Ramos (cell line): ENCODE results near the gene OR2H2.

Experiments used
- in situ Hi-C: fragments of 300-500 bp; cut with MboI; formaldehyde crosslinking; loops from one replicate; pipeline ENCODE4 v1.14.3; 2022; ENCODE audit warnings: low sequenced_read_pairs; ENCODE audit not compliant: unreplicated experiment

OR2H2 gene

DNA sequence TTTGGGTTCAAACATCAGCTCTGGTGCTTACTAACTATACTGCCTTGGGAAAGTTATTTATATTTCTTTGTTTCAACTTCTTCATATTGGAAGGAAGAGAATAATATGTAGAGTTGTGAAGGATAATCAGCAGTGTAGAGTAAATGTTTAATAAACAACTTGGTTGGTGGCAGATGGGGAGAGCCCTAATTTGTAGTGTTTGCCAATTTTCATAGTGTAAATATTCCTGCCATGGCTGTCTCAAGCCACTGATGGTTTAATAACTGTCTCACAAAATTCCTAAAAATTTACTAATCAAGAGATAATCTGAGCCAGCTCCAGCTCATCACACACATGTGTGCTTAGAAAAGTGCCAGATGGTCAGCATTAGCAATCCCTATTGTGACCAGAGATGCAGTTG is at the start of gene OR2H2:
TSS of gene OR2H2 (plus strand) at position 301 of the 400 bp plus-strand sequence. CDS start 2,824 bp downstream, outside the sequence.
- in situ Hi-C loops, result loop anchor here (25.0 kb wide), 2 partner anchors 773 to 898 kb away; no protein-coding TSS in a partner anchor

DNA sequence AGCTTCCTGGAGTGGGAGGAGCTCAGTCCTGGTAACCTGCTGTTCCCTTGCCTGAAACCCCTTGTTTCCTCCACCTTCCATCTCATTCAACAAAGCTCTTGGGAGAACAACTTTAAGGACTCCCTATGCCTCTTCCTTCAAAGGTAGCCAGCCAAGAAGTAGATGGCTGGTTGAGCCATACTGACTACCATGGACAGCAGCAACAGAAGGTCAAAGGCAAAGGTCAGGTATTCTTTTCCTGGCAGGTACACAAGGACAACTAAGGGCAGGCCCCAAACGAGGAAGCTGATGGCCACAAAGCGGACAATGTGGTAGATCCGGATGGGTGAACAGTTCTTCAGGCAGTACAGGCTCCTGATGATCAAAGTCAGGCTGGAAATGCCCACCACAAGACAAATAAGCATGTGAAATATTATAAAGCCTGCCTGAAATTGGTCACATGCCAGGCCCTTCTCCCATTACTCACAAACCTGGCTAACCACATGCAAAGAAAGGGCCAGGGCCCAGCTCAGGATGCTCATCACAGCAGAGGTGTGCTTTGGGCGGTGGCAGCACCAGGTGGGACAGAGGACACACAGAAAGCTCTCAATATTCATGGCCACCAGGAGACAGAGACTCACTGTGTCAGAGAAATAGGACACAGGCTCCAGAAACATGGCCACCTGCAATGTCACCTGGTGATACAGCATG is 47.1 kb upstream of the OR2H2 start:
- in situ Hi-C loops, result no loop called here

DNA sequence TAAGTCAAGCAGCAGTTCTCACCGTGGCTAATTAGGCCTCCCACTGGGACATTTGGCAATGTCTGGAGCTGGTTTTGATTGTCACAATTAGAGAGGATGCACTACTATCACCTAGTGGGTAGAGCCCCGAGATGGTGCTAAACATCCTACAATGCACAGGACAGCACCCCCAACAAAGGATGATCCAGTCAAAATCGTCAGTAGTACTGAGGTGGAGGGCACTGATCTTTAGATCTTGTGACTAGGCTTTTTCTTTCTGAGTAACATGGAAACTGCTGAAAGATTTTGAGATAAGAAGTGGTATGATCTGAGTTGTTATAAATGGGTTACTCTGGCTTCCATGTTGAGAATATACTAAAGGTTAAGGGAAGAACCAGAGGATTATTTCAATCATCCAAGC is 37.3 kb upstream of the OR2H2 start:
- in situ Hi-C loops, result no loop called here

DNA sequence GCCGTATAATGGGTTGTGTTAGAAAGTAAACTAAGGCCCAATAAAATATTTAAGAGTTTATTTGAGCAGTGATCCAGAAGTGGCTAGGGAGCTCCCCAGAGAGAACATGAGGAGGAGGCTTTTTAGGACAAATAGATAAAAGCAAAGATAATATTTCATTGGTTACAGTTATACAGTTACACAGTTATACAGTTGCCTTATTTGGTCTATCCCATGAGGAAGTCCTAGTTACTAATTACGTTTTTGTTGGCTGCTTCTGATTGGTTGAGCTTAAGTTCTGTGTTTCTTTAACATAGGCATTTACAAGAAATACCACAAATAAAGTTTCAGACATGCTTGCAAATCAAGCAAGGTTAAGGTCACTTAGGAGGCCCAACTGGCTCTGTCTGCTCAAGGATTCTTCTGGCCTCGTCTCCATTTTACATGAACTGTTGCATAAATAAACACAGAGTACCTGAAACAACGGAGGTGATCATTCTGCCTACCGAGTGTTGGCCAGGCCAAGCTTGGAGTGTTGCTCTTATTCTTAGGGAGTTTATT is 32.3 kb upstream of the OR2H2 start:
- in situ Hi-C loops, result no loop called here

DNA sequence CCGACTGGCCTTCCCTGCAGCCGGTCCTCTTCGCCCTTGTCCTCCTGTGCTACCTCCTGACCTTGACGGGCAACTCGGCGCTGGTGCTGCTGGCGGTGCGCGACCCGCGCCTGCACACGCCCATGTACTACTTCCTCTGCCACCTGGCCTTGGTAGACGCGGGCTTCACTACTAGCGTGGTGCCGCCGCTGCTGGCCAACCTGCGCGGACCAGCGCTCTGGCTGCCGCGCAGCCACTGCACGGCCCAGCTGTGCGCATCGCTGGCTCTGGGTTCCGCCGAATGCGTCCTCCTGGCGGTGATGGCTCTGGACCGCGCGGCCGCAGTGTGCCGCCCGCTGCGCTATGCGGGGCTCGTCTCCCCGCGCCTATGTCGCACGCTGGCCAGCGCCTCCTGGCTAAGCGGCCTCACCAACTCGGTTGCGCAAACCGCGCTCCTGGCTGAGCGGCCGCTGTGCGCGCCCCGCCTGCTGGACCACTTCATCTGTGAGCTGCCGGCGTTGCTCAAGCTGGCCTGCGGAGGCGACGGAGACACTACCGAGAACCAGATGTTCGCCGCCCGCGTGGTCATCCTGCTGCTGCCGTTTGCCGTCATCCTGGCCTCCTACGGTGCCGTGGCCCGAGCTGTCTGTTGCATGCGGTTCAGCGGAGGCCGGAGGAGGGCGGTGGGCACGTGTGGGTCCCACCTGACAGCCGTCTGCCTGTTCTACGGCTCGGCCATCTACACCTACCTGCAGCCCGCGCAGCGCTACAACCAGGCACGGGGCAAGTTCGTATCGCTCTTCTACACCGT is 31.5 kb upstream of the OR2H2 start:
- in situ Hi-C loops, result no loop called here

DNA sequence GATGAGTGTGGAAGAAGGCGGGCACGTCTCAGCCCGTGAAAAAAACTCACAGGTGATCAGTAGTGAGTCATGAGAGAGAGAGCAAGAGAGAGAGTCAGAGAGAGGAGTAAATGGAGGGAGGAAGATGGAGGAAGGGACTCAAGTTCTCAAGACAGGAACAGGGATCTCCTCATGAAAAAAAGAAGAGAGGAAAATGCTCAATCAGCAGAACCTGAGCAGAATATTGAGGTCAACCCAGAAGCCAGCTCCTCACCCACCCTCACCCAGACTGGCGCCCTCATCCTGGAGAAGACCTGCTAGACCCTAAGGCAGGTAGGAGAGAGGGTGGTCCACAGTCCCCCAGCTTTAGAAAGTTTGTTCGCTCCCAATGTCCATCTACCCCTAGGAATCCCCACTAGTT is 30.2 kb upstream of the OR2H2 start:
- in situ Hi-C loops, result no loop called here

DNA sequence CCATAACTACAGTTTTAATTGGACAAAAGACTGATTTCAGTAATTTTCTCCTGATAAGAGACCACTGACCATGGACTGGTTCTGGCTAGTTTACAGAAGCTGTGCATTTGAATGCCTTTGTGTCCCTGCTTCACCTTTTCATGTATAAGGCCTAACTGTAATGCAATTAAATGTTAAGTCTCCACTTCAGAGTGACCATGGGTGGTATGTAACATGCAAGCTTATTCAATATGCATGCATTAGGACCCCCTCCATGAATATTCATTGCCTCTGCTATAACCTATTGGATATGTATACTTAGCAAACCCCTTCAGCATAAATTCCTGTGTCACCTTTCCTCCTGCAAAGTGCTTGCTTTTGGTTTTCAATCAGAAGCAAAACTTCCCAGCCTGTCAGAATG is 27.6 kb upstream of the OR2H2 start:
- in situ Hi-C loops, result no loop called here

DNA sequence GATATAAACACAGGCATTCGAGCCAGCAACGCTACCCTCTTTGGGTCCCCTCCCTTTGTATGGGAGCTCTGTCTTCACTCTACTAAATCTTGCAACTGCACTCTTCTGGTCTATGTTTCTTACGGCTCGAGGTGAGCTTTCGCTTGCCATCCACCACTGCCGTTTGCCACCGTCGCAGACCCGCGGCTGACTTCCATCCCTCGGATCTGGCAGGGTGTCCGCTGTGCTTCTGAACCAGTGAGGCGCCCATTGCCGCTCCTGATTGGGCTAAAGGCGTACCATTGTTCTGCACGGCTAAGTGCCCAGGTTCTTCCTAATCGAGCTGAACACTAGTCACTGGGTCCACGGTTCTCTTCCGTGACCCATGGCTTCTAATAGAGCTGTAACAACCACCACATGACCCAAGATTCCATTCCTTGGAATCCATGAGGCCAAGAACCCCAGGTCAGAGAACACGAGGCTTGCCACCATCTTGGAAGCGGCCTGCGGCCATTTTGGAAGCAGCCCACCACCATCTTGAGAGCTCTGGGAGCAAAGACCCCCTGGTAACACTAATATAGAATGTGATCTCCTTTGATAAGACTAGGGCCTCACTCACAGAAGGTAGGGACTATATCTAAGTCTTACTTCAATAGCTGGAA is 26.4 kb upstream of the OR2H2 start:
- in situ Hi-C loops, result no loop called here

DNA sequence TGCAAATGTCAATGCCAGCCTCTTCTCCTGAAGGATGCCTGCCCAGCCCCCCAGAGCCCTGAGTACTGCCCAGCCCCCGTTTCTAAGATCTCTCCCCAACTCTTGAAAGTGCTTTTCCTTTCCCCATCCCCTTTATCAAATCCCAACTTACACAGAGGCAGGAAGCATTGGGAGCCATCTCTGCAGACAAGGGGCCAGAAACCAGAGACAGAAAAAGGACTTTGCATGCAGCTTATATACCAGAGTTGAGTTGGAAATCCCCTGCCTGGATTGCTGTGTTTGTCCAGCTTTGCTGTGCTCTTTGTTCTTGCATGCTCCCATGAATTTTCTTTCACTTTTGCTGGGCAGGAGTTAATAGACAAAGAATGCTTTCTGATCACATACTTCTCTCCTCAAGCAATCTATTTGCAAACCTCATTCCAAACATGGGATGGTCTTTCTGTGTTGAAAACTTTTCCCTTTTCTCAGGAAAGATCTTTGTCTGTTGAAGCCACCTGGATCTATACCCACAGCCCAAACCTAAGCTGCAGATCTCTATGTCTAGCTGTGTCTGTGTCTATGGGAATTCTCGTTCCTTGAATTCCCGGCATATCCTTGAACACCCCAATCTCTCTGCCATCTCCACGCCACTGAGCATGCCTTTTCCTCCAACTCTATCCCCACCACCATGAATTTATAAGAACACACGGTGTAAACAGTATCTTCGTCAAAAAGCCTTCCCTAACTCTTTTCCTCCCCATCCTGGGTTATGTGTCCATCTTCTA is 25.2 kb upstream of the OR2H2 start, which contains the start of gene UBD:
TSS of gene UBD (minus strand) at position 209 of the 764 bp plus-strand sequence. CDS start at position 178, 31 bp downstream.
- in situ Hi-C loops, result no loop called here

DNA sequence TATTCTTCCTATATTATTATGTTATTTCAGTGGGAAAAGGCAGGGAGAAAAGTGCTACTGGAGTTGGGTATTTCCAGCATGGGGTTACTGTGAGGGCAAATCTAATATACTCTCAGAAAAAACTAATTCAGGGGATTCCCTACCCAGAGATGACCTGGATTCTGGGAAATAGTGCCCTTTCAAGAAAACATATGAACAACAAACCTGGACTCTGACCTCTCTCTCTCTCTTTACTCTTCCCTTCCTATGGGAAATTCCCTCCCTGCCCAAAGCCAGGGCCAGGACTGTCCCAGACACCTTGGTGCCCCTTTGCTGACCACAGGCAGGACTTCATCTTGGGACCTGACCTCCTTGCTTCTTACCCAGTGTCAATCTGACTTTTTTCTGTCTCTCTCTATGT is 23.8 kb upstream of the OR2H2 start:
- in situ Hi-C loops, result no loop called here

DNA sequence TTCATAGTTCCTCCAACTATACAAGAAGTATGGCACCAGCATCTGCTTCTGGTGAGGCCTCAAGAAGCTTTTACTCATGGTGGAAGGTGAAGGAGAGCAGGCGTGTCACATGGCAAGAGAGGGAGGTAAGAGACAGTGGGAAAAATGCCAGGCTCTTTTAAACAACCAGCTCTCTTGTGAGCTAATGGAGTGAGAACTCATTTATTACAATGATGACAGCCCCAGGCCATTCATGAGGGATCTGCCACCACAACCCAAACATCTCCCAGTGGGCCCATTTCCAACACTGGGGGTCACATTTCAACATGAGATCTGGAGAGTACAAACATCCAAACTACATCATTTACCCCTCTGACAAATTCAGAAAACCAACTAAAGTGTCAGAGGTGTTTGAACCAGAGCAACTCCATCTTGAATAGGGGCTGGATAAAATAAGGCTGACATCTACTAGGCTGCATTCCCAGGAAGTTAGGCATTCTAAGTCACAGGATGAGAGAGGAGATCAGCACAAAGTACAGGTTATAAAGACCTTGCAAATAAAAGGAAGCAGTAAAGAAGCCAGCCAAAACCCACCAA is 23.2 kb upstream of the OR2H2 start:
- in situ Hi-C loops, result no loop called here

DNA sequence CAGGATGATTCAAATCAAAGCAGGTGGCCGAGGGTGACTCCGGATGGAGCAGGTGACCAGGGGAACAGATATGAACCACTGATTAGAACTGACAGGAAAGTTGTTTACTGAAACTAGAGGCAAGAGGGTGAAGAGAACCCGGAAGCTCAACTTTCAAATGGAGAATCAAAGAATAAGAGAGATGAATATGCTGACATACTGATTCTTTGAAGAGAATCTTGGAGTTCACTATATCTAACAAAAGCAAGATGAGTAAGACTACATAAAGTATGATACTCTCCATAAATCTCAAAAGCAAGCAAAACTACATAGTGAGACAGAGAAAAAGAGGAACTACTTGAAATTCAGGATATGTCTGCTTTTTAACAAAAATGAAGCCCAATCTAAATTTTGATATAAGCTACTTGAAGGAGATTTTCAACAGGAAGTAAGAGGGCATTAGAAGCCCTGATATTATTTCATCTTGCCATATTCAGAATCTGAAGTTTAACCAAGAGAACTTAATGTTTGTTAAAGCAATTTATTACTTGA is 21.4 kb upstream of the OR2H2 start:
- in situ Hi-C loops, result no loop called here

DNA sequence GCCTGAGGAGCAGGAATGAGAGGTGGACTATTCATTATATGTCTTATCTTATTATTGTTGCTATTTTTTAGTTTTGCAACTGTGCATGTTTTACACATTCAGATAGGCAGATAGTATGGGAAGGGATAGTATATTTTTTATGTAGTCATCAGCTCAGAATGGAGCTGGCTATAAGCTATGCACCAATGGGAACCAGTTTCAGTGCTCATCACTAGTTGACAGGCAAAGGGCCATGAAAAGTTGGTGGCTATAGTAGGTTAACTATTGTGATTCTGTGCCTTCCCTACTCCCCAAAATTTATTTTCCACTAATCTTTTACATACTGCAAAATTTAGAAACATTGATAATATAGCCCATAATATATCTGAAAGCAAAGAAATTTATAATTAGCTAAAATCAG is 20.0 kb upstream of the OR2H2 start:
- in situ Hi-C loops, result no loop called here

DNA sequence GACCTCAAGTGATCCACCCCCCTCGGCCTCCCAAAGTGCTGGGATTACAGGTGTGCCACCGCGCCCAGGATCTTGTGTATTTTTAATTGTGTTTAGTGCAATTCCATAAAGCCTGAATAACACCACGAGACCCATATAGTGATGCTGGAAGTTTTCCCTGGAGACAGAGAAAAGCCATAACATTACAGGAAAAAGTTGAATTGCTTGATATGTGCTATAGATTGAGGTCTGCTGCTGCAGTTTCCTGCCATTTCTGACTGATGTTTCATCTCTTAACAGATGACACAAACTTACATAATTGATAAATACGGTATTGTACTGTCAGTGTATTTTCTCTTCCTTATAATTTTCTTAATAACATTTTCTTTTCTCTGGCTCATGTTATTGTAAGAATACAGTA is 18.1 kb upstream of the OR2H2 start:
- in situ Hi-C loops, result no loop called here

DNA sequence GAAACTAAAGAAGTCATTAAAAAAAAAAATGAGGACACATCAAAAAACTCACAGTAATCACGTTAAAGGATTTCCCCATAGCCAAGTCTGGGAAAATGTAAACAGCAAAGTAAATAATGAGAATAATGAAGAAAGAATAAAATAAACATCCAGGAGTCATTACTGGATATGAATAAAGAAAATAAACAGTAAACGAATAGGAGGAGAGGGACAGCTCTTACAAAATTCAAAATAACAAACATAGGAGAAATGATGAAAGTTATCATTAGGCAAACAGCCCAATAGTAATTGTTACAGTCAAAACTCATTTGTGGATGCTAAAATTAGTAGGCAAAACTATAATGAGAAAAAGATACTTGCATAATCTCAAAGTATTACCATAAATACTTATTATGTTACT is 17.4 kb upstream of the OR2H2 start:
- in situ Hi-C loops, result no loop called here

DNA sequence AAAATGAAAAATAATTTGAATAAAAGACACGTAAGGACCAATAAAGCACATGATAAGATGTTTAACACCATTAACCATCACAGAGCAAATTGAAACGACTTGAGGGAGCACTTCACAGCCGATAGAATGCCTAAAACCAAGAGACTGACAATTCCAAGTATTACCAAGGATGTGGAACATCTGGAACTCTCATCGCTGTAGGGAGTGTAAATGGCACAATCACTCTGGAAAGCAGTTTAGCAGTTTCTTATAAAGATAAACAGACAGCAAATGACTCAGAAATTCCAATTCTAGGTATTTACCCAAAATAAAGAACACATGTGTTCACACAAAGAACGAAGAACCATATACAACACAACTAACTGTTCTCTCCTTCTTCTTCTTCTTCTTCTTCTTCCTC is 16.9 kb upstream of the OR2H2 start:
- in situ Hi-C loops, result no loop called here

DNA sequence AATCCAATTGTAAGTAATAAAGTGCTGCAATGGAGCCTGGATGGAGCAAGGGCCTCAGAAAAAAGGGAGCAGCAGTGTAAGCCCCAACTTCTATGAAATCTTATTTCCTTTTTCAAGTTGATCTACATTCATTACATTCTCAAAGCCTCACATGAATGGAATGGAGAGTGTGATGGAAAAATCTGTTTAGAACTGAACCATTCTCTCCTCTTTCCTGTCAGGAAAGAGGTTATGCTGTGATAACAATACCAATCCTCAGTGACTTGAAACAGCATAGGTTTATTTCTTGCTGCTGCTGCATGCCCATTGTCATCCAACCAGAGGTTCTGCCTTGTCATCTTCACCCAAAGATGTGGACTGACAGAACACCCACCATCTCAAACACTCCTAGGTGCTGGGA is 8.9 kb upstream of the OR2H2 start:
- in situ Hi-C loops, result loop anchor here (25.0 kb wide), 2 partner anchors 764 to 889 kb away; no protein-coding TSS in a partner anchor

DNA sequence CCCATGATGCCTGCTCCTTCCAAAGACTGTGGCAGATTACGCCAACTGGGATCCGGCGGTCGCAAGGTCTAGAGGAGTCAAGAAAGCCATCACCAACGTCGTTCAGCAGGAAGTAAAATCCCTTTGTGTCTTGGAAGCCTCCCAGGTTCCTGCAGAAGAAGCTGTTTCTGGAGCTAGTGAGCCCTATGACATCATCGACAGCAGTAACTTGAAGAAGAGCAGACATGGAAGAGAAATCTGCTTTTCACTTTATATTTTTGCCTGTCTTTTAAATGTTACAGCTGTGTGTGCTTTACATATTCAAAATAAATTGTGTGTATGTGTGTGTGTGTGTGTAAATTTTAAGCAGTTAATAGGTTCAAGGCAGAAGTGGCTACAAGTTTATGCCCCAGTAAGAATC is 7.4 kb upstream of the OR2H2 start:
- in situ Hi-C loops, result loop anchor here (25.0 kb wide), 2 partner anchors 765 to 890 kb away; no protein-coding TSS in a partner anchor

DNA sequence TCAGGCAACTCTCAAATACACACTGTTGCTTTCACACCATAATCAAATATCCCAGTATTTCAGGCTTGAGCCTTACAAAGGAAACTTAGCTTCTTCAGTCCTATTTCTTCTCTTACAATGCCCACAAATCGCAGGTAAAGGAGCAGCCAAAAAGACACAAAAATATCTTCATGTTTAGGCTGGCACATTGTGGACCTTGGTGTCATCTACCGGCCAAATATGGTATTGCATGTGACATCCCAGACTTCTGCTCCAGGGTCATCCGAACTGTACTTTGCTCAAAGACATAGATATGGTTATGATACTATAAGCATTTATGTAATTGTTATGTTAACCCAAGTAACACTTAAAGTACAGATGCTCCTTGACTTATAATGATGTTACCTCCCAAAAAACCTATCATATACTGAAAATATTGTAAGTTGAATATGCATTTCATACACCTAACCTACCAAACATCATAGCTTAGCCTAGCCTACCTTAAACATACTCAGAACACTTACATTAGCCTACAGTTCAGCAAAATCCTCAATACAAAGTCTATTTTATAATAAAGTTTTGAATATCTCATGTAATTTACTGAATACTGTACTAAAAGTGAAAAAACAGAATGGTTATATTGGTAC is 4.6 kb downstream of the OR2H2 start:
- in situ Hi-C loops, result loop anchor here (25.0 kb wide), 2 partner anchors 777 to 902 kb away; no protein-coding TSS in a partner anchor
